ENCODE results near the gene KLHL5.

DNA sequence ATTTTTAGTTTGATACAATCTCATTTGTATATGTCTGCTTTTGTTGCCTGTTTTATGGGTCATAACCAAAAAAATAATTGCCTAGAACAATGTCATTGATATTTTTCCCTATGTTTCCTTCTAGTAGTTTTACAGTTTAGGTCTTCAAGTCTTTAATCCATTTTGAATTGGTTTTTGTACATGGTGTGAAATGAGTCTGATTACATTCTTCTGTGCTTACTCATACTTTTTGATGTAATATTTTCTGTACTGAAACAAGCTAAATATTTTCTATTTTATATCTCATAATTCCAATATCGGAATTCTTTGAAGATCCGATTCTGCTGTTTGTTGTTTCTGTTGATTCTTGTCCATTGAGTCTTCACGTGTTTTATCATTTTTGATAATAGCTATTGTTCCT, 40.4 kb upstream of the KLHL5 start:
- no peak for TF ChIP-seq POLR2A (IDR thresholded peaks at IDR 0.05)
- TF ChIP-seq, protein P1, sequence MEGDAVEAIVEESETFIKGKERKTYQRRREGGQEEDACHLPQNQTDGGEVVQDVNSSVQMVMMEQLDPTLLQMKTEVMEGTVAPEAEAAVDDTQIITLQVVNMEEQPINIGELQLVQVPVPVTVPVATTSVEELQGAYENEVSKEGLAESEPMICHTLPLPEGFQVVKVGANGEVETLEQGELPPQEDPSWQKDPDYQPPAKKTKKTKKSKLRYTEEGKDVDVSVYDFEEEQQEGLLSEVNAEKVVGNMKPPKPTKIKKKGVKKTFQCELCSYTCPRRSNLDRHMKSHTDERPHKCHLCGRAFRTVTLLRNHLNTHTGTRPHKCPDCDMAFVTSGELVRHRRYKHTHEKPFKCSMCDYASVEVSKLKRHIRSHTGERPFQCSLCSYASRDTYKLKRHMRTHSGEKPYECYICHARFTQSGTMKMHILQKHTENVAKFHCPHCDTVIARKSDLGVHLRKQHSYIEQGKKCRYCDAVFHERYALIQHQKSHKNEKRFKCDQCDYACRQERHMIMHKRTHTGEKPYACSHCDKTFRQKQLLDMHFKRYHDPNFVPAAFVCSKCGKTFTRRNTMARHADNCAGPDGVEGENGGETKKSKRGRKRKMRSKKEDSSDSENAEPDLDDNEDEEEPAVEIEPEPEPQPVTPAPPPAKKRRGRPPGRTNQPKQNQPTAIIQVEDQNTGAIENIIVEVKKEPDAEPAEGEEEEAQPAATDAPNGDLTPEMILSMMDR (IDR thresholded peaks at IDR 0.05) = no peak
